Measurements from ENCODE around the gene RTN4R.
"Not testable (repeated sequence)": the region's sequence is repeated elsewhere in the genome, so short reads cannot be mapped to it uniquely, and the experiment has no call there.

RTN4R gene

GRCh38 chr22:20268279-20269012, at the start of gene RTN4R:
Gene RTN4R, minus strand, starts transcription at chr22:20268318. Its CDS starts 226 bp downstream, at chr22:20268092.
- no peak for FAIRE-seq

GRCh38 chr22:20317402-20318042, 49.4 kb upstream of the RTN4R start:
- FAIRE-seq, result peak; percentile 26

GRCh38 chr22:20316844-20317401, 48.8 kb upstream of the RTN4R start:
- FAIRE-seq, result no peak

- FAIRE-seq, result no peak
Measured at GRCh38 chr22:20316217-20316843, 48.2 kb upstream of the RTN4R start.

- FAIRE-seq, result no peak
Measured at GRCh38 chr22:20315337-20316216, 47.5 kb upstream of the RTN4R start.

- FAIRE-seq, result not testable (repeated sequence)
Measured at GRCh38 chr22:20314741-20315336, 46.7 kb upstream of the RTN4R start.

- FAIRE-seq, result not testable (repeated sequence)
Measured at GRCh38 chr22:20314206-20314605, 46.1 kb upstream of the RTN4R start.

GRCh38 chr22:20313306-20314077, 45.4 kb upstream of the RTN4R start:
- FAIRE-seq, result not testable (repeated sequence)

GRCh38 chr22:20312396-20313191, 44.5 kb upstream of the RTN4R start:
- no peak for FAIRE-seq

- not testable (repeated sequence) for FAIRE-seq
Measured at GRCh38 chr22:20311249-20312062, 43.3 kb upstream of the RTN4R start.

- not testable (repeated sequence) for FAIRE-seq
Measured at GRCh38 chr22:20310773-20311172, 42.7 kb upstream of the RTN4R start.

GRCh38 chr22:20310180-20310579, 42.1 kb upstream of the RTN4R start:
- not testable (repeated sequence) for FAIRE-seq

- not testable (repeated sequence) for FAIRE-seq
Measured at GRCh38 chr22:20308806-20309650, 40.9 kb upstream of the RTN4R start.

- FAIRE-seq, result not testable (repeated sequence)
Measured at GRCh38 chr22:20307448-20308447, 39.6 kb upstream of the RTN4R start.

GRCh38 chr22:20306646-20307447, 38.7 kb upstream of the RTN4R start:
- FAIRE-seq, result not testable (repeated sequence)
